Endothelial cell of umbilical vein (primary cell): ENCODE measurements around the gene HPX.

Source experiments
- EZH2 ChIP-seq: IDR thresholded peaks from 2 replicates; pipeline ENCODE4 v1.6.1; 2012; ENCODE audit warnings: borderline replicate concordance, low read depth, mild to moderate bottlenecking, moderate library complexity, low read length, inconsistent platforms; ENCODE audit not compliant: severe bottlenecking
- FOS ChIP-seq: IDR thresholded peaks from 2 replicates; pipeline ENCODE4 v1.6.1; 2011; ENCODE audit warnings: mild to moderate bottlenecking, low read length, moderate library complexity, borderline replicate concordance; ENCODE audit not compliant: insufficient read depth
- GATA2 ChIP-seq: IDR thresholded peaks from 2 replicates; pipeline ENCODE4 v1.7.0; 2011; ENCODE audit warnings: low read depth, mild to moderate bottlenecking, moderate library complexity, mixed read lengths, low read length; ENCODE audit not compliant: insufficient read length, insufficient read depth
- JUN ChIP-seq: IDR thresholded peaks from 2 replicates; pipeline ENCODE4 v1.6.1; 2011; ENCODE audit warnings: borderline replicate concordance, low read depth; ENCODE audit not compliant: insufficient read length, insufficient read depth
- POLR2A ChIP-seq: IDR thresholded peaks from 2 replicates; pipeline ENCODE4 v1.6.1; 2012; ENCODE audit warnings: low read depth, mild to moderate bottlenecking, control low read depth, low read length
- TF ChIP-seq, protein P1 (sequence below), 2 donors: IDR thresholded peaks; 1 replicate in 1 of 2; 2 replicates in 1 of 2; pipeline ENCODE4 v1.5.1; 2011; ENCODE audit warnings: low read length in 2 of 2, mild to moderate bottlenecking in 2 of 2, moderate library complexity in 2 of 2, control low read depth in 1 of 2, inconsistent platforms in 1 of 2, low read depth in 1 of 2; ENCODE audit not compliant: insufficient read depth in 1 of 2; ENCODE audit errors: extremely low read depth in 1 of 2

DNA sequence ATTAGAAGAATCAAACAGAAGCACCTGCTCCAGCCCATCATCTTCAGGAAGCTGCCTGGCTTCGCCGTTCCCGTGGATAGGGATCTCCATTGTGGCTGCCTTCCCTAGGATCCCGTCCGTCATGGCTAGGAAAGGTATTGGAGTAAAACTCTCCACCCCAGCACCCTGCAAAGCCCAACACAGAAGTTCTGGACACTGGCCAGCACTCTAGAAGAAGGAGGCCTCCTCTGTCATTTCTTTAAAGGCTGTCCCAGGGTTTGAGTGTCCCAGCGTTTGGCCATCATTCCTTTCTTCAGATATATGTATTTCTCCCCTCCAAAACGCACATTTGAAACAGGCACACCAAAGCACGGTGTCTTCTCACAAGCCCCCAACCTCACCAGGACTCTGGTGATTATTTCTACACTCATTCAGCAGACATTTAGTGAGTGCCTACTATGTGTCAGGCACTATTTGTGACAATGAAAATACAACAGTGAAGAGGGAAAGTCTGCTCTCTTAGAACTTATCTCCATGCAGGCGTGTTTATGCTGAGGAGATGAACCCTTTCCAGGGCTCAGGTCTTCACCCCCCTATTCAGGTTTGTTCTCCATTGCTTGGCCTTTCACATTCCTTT is 39.6 kb upstream of the HPX start:
- TF ChIP-seq, protein P1, sequence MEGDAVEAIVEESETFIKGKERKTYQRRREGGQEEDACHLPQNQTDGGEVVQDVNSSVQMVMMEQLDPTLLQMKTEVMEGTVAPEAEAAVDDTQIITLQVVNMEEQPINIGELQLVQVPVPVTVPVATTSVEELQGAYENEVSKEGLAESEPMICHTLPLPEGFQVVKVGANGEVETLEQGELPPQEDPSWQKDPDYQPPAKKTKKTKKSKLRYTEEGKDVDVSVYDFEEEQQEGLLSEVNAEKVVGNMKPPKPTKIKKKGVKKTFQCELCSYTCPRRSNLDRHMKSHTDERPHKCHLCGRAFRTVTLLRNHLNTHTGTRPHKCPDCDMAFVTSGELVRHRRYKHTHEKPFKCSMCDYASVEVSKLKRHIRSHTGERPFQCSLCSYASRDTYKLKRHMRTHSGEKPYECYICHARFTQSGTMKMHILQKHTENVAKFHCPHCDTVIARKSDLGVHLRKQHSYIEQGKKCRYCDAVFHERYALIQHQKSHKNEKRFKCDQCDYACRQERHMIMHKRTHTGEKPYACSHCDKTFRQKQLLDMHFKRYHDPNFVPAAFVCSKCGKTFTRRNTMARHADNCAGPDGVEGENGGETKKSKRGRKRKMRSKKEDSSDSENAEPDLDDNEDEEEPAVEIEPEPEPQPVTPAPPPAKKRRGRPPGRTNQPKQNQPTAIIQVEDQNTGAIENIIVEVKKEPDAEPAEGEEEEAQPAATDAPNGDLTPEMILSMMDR (IDR thresholded peaks at IDR 0.05; ENCODE audit: extremely low read depth in 1 of 2, insufficient read depth in 1 of 2, low read depth in 1 of 2, low read length in 2 of 2), result no peak
- TF ChIP-seq POLR2A, result peak; percentile 9
- no peak for TF ChIP-seq GATA2
- no peak for TF ChIP-seq EZH2
- TF ChIP-seq FOS, result no peak
- no peak for TF ChIP-seq JUN
